ENCODE results near the gene SLC39A3.

SLC39A3 gene

DNA sequence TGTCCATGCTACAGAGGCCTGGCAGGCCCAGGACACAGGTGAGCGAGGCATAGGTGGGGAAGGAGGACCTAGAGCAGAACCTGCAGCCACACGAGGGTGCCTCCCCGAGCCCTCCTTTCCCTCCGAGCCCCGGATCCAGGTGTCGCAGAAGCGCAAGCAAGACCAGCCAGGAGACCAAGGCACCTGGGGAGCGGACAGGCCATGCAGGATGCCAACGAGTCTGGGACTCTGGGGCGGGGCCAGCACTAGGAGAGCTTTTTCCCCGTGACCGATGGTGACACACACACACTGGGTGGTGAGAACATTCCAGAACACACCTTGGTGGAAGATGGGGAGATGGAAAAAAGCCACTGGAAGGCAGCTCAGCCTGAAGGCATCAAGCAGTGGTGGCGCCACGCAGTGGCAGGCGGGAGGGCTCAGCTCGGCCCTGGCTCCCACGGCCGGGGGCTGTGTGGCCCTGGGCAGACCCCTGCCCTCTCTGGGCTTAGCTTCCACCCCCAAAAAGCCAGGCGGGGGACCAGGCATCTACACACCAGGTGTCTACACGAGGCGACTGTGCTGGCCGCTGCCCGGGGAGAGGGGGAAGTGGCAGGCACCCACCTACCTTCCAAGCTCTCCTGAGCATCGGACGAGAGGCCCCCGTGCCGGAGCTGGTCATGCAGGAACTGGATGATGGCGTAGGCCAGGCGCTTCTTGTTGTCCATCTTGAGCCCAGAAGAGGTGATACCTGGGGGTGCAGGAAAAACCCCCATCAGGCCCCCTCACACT is 28.7 kb upstream of the SLC39A3 start:
- no peak for DNase-seq

DNA sequence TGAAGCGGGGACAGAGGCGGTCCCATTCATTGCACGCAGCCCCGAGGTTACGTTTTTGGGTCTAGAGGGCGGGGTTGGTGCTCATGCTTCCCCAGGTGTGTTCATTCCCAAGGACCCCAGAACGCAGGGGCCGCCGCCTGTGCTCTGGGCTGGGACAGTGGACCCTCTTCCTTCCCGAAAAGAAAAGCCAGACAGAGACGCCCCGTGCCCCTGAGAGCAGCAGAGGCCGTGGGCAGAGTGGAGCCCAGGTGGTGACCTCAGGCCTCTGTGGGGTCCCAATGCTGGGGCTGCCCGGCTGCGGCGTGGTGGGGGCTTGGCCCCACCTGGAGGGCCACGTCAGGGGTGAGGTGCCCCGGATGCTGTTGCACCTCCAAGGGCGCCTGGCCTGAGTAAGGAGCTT is 27.9 kb upstream of the SLC39A3 start:
- DNase-seq, result no peak

DNA sequence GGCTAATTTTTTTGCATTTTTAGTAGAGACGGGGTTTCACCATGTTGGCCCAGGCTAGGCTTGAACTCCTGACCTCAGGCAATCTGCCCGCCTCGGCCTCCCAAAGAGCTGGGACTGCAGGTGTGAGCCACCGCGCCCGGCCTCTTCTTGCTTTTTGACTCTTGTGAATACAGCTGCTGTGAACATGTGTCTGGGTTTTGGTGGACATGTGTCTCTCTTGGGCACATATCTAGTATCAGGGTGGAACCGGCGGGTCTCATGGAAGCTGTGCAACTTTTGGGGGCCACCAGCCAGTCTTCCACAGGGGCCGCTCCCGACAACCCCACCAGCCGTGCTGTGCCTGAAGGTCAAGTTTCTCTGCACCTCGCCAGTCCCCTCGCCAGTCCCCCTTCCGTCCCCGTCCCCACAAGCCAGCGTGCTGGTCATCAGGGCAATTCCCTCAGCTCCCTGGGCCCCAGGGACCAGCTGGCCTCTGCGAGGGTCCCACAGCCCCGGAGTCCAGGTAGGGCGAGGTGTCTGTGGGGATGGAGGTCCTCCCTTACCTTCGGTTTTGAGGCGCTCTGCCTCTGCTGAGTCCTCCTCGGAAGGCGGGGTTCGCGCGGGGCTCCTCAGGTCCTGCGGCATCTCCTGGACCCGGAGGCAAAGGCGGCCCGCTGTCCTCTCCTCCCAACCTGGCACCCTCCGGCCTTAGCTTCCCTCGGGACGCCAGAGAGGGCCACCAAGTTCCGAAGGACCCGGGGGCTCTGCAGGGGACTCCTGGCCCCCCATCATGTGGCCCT is 27.0 kb upstream of the SLC39A3 start:
- DNase-seq, result no peak

DNA sequence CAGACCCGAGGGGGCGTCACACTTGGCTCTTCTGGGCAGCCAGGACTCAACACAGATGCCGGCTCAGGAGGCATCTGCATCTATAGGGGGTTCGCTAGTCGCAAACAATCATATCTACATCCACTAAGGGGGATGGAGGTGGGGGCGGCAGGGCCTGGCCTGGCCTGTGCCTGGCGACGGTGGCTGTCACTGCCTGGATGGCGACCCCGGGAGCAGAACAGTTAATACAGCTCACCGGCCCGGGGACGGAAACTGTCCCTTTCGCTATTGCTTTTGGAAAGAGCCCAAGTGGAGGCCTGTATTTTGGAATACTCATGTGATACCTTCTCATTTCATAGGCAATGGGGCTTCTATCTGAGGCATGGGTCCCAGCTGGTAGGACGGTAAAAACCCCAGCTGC is 25.6 kb upstream of the SLC39A3 start:
- no peak for DNase-seq

DNA sequence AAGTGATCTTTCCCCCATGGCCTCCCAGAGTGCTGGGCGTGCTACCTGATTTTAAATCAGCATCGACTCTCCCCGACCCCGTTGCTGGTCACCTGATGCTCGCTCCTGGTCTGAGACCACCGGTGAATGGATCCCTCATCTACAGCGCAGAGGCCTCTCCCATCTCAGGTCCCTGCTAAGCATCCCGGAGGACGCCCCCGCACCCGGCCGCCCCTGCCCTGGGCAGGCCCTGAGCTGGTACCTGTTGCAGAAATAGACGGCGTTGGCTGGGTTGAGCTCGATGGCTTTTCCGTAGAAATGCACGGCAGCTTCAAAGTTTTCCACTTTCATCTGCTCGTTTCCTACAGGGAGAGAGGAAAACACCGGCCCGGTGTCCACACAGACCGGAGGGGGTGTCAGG is 25.1 kb upstream of the SLC39A3 start:
- DNase-seq, result no peak

DNA sequence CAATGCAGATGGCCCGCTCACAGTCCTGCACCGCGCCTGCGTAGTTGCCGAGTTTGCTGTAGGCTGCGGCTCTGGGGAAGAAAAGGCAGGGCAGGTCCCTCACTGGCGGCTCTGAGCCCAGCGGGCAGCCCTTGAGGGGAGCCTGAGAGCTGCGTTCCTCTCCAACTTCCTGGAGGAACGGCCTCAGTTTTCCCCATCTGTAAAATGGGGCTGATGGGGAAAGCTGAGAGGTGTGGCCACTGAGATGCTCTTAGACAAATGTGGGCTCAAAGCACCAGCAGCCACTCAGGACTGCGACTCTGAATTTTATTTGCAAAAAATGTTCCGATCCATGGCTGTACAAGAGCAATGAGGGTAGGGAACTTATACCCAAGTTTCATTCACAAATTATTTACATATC is 23.9 kb upstream of the SLC39A3 start:
- DNase-seq, result no peak

DNA sequence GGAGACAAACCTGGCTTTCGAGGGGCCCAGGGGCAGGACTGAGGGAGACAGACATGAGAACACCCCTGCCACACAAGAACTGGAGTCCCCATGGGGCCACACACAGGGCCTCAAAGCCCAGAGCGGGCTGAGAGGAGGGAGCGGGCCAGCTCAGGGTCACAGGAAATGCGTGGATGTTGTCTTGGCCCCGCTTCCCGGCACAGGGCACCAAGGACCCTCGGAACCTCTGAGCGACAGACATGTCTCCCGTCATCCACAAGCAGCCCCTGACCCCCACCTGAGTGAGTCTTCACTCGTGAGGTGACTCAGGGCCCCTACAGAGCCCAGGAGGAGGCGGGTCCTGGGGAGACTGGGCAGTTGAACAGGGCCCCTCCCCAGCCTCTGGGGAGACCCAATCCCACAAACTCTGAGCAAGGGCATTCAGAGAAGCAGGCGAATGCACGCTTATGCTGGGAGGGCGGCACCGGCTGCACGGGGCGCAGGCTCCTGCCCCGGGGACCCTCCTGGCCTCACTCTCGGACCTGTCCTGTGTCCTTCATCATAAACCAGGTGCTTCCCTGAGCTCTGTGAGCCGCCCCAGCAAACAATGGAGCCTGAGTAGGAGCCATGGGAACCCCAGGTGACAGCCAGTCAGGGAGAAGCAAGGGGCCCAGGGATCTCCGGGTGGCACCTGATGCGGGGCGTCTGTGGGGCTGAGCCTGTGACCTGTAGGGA is 23.1 kb upstream of the SLC39A3 start:
- no peak for DNase-seq

DNA sequence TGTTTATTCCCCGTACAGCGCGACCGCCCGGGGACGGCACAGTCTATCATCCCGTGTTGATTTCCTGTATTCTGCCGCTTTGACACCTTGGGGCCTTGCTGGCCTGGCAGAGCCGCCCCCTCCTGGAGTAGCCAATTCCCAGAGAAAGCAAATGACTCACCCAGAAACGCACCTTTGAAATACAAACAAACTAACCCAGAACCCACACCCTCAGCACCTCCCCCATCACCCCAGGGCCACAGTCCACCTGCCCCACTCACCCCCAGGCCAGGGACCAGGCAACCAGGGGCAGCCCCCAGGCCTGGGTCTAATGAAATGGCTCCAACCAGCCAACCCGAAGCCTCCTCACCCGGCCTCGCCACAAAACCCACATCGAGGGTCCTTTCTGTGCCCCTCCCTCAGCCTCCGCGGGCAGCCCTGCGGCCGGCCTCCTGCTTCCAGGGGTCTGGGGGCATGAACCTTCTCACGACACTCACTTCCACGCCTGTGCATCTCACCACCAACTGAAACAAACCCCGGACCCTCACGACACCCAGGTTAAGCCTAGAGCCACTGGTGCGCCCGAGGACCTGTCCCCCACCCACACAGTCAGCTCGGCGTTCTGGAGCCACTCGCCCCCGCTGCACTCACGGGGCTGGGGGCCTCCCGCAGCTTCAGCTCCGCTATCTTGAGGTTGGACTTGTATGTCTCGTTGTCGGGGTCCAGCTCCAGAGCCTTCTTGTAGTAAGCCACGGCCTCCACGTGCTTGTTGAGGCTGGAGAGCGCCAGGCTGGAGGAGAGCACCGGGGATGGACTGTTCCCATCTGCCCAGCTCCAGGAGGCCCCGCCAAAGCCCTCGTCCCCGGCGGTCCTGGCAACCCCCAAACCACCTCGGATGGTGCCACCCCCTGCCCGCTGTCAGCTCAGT is 22.3 kb upstream of the SLC39A3 start:
- no peak for DNase-seq

DNA sequence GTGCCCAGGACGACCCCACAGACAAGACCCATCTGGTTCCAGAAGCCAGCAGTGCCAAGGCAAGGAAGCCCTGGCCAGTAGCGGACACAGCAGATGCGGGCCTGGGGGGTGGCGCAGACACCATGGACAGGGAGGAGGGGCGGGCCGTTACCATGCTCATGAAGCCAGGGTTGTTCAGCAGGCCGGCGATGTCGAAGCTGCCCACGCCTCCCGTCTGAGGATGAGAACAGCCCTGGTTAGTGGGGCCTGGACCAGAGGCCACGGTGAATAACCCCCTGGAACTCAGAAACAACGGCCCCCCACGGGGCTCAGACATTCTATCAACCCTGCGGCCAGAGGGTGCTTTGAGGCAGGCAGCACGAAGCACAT is 21.5 kb upstream of the SLC39A3 start:
- DNase-seq, result no peak

DNA sequence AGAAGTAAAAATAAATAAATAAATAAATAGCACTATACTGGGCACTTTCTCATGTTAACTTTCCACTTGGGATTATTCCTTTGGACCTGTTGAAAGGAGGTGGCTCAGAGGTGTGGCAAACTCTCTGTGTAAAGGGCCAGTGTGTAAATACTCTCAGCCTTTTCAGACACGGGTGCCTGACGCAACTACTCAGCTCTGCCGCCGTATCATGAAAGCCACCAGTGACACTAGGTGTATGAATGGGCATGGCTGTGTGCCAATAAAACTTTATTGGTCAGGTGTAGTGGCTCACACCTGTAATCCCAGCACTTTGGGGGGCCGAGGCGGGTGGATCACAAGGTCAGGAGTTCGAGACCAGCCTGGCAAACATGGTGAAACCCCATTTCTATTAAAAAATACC is 20.1 kb upstream of the SLC39A3 start:
- DNase-seq, result no peak

DNA sequence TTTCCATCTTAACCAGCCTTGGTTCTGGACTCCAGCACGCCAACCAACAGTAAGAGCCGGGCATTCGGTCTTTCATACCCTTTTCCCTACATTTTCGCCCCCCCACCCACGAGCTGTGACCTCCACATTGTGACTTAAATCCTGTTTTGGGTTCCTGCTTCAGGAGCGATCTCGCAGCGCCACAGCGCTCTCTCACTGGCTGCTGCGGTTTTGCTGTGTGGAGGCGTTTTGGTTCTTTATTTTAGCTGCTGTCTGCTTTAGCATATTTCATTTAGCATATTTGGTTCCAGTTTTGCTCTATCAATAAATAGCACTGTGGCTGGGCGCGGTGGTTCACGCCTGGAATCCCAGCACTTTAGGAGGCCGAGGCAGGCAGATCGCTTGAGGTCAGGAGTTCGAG is 19.5 kb upstream of the SLC39A3 start:
- peak in 2 of 56 donors; percentile 9 to 11 for DNase-seq

DNA sequence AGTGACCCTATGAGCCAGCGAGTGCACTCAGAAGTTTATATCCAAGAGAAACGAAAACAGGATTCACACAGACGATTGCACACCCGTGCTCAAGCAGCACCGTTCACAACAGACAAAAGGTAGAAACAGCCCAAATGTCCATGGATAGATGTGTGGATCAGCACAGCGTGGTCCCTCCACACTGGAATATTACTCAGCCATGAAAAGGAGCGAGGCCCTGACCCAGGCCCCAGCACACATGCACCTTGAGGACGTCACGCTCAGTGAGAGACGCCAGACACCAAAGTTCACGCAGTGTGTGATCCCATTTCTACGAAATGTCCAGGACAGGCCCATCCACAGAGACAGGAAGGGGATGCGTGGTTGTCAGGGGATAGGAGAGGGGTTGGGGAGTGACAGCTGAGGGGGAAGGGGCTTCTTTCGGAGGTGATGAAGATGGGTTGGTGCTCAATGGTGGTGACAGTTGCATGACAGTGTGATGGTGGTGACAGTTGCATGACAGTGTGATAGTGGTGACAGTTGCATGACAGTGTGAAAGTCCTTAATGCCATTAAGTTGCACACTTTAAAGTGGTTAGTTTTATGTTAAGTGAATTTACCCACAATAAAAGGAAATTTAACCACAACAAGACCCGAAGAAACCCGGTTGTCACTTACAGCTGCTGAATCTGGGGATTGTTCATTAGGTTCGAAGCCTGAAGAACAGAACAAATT is 18.9 kb upstream of the SLC39A3 start:
- DNase-seq, result no peak

DNA sequence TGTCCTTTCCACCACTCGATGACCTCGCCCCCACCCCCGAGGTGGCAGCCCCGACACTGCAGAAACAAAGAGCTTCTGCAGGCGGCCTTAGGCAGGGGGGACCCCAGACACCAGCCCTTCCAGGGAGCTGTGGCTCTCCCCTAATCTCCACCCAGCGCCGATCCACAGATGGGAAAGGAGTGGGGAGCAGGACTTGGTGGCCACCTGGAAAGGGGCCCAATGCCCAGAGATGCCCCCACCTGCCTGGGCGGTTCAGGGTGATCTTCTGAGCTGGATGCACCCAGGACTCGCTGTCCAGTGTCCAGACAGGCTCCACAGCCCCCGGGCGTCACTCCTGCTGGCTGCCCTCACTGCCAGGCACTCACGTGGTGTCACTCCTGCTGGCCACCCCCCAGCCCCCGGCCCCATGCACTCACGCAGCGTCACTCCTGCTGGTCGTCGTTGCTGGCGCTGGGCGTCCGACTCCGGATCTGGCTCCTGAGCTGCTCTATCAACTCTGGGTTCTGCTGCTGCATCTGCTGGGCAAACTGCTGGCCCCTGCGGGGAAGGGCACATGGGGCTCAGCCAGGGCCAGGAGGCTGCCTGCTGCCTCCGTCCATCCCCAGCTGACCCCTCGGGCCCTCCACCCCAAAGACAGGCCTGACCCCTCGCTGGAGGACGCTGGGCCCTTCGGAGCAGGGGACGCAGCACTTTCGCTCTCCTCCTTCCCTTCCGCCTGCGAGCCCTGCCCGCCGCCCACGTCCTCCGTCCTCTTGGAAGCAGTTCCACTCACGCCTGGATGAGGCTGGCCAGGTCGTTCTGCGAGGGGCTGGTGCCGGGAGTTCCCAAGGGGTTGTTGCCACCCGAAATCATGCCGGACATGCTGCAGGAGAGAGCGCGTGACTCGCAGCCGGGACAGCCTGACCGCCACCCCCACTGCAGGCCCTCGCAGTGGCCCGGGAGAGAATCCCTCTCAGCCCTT is 17.4 kb upstream of the SLC39A3 start:
- no peak for DNase-seq

DNA sequence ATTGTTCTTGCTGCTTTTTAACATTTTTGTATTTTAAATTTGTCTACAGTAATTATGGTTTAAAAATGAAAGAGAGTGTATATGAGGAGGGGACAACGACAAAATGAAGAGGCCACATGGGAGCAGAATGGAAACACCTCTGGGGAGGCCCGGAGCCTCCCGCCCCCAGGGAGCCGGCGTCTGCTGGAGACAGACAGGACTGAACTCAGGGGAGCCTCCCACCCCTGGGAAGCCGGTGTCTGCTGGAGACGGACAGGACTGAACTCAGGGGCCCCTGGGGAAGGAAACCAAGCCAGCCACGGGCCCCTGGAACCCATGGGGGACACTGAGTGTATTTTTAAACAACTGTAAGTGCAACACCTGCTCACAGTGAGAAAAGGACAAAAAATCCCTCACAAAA is 16.7 kb upstream of the SLC39A3 start:
- no peak for DNase-seq

DNA sequence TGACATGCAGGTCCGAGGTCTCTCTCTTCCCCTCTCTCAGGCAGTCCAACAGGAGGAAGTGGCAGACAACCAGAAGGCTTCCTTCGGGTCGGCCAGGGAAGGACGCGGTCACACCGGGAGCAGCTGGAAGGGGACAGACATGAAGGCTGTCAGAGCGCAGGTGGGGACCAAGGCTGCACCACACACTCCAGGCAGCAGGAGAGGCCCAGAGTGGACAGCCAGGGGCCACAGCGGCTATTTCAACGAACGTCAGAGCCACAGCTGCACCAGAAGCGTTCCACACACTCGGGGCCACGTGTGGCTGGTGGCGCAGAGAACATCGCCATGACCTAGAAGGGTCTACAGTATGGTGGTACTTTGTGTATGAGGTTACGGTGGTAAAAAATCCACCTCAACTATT is 16.0 kb upstream of the SLC39A3 start:
- no peak for DNase-seq

DNA sequence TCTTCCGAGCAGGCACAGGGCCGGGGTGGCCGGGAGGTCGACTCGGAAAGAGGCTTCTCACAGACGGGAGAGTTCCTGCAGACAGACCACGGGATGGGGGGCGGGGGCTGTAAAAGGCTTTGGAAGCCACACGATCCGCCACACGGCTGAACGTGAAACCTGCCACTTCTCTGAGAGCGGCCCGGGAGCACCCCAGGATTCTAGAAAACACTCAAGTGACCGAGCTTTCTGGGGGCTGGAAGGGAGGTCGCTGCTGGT is 15.6 kb upstream of the SLC39A3 start:
- DNase-seq, result no peak

DNA sequence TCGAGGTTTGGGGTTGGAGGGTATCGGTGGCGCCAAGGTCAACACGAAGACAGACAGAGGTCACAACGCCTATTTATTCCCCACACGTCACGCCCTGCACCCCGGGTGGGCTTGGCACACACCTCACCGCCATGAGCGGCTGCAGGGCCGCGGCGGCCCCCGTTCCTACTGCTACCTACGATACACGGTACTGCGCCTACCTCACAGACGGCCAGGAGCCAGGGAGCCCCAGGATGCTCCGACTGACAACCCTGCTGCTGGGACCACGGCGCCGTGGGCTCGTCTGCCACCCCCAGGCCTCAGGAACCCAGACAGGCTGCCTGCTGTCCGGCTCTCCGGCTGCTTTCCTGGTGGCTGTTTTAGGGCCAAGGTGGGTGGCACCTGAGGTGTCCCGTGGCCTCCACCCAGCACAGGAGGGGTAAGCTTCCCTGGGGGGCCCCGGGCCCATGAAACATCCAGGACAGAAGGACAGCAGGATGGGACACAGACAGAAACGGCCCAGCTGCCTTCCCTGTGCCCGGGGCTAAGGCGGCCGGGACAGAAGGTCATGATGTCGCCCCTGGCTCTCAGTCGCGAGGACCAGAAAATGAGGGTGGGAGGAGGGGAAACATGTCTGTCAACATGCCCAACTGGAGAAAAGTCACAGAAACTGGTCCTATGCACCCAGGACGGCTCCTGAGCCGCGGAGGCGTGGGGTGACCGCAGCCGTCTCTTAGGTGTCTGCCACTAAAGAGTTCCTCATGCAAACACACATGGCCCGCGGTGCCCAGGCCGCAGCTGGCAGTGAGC is 15.0 kb upstream of the SLC39A3 start:
- no peak for DNase-seq

DNA sequence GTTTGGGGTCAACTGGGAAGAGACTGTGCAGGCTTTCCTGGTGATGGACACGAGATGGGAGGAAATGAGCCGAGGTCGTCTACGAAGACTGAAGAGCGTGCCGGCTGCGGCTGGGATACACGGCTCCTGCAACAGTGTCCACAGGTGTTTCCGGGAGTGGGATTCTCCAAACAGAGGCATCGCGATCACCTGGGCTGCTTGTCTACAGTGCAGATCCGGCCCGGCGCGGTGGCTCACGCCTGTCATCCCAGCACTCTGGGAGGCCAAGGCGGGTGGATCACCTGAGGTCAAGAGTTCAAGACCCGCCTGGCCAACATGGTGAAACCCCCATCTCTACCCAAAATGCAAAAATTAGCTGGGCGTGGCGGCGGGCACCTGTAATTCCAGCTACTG is 11.6 kb upstream of the SLC39A3 start:
- DNase-seq, result no peak

Measured in amygdala (tissue), 56 donors.